T-helper 17 cell (primary cell): ENCODE data around the gene FAM184B. TPM values are rescaled to one million over a fixed set of nuclear protein-coding genes. Genes with fewer than 3 reads are reported as not detected.

Experiments used
- ATAC-seq: fragments of 150-1000 bp; cut with Tn5 transposase; 2 replicates; pipeline ENCODE4 v1.10.0; 2021; ENCODE audit warnings: mild to moderate bottlenecking, moderate library complexity
- DNase-seq, 3 donors: peaks; one replicate each; pipeline versions ENCODE4 v3.0.0 to v3.0.0-alpha.2; 2020 to 2021
- H3K9me3 ChIP-seq: one replicate; pipeline ENCODE4 v1.7.0; 2013; ENCODE audit warnings: low read length, mild to moderate bottlenecking; ENCODE audit not compliant: control insufficient read depth, poor library complexity, severe bottlenecking
- H3K27ac Mint-ChIP-seq: one replicate; pipeline ENCODE4 v1.8.0; 2022; ENCODE audit warnings: mild to moderate bottlenecking, moderate library complexity, mixed read lengths
- H3K27me3 Mint-ChIP-seq: one replicate; pipeline ENCODE4 v1.8.0; 2022; ENCODE audit warnings: mixed read lengths
- H3K36me3 Mint-ChIP-seq: one replicate; pipeline ENCODE4 v1.8.0; 2022; ENCODE audit warnings: low read depth, mixed read lengths
- H3K4me1 Mint-ChIP-seq: one replicate; pipeline ENCODE4 v1.8.0; 2022; ENCODE audit warnings: mild to moderate bottlenecking, mixed read lengths
- H3K4me3 Mint-ChIP-seq: one replicate; pipeline ENCODE4 v1.8.0; 2022; ENCODE audit warnings: mild to moderate bottlenecking, moderate library complexity, mixed read lengths
- total RNA-seq, 4 donors: library from RNA in 2 of 4; stranded (reverse) in 2 of 4; gene quantifications; one replicate each; pipeline ENCODE4 v1.2.3 and lab custom pipeline; 2022 to 2026

FAM184B gene
- total RNA-seq, 2 donors from 2014 or later = not detected

DNA sequence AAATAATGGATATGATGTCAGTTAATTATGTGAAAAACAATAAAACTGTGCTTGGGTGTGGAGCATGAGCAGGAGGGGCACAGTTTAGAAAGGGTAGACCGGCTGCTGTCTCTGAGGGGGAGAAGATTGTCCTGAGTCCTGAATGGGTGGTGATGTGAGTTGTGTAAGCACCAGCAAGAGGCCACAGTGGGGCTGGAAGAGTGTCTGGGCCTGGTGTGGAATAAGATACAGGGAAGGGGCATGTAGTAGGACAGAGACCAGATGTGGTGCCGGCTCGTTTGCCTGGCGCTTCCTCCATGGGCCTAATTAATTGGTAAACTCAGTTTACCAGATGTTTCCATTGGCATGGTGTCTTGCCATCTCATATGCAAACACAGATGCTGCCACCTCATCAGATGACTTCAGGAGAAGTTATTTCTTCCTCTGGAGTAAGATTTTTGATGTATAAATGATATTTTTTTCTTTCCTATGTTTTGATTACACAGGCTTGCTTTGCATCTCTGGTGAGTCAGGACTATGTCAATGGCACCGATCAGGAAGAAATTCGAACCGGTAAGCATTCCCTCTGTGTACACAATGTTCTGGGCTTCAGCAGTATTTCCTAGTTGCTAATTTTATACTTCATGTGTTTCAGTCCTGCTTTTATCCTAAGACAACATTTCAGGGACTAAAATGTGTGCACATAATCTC lies 161.9 kb downstream of the FAM184B start:
- H3K36me3 Mint-ChIP-seq = peaks cover 11% of the 10 kb centered on the region
- peaks cover 28% of the 10 kb centered on the region for H3K4me1 Mint-ChIP-seq
- H3K27me3 Mint-ChIP-seq = no peaks in the 10 kb centered on the region

DNA sequence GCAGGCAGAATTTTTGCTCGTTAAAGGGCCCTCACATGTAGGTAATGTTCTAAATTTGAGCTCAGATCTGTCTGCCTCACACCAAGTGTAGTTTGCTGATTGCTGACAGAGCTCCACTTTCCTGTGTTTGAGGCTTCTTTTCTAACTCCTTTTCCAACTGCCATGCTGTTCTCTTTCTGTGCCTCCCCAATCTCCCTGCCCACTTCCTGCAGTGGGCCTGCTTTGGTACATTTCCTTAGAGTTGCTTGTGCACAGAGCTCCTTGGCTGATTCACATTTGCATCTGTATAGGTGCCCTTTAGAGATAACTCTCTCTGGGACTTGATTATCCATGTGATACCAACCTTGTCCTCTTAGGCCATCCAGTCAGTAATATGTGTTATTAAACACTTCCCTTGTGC lies 162.5 kb downstream of the FAM184B start:
- Mint-ChIP-seq H3K27ac (peak overlapping the region; percentile 78), H3K4me1 (peaks cover 25% of the 10 kb centered on the region), H3K4me3 (peak overlapping the region; percentile 39), H3K27me3 (no peaks in the 10 kb centered on the region), H3K36me3 (peaks cover 5% of the 10 kb centered on the region)
- no peaks in the 10 kb centered on the region for H3K9me3 ChIP-seq
- DNase-seq = no peak
- ATAC-seq = no peak

More for the DNA sequence above, 161.9 kb downstream of the FAM184B start:
- ATAC-seq (no peak), DNase-seq (no peak)
- H3K9me3 ChIP-seq = no peaks in the 10 kb centered on the region
- Mint-ChIP-seq H3K4me3 (no peak overlapping the region), H3K27ac (peak overlapping the region; percentile 78)

DNA sequence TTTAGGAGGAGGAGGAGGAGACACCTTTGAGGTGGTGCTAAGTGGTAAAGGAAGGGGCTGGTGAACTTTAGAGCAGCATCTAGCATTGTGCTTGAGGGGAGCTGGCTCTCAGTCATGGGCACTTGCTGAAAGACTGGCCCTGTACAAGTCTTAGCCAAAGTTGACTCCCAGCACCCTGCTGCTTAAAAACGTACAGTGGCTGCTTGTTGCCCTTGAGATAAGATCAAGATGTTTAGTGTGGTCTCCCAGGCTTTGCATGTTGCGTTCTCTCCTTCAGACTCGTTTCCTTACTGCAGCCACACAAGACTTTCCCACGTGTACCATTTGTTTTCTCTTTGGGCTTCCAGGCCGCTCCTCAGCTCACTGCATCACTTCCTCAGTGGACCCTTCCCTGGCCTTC lies 165.1 kb downstream of the FAM184B start:
- peaks cover 25% of the 10 kb centered on the region for H3K4me1 Mint-ChIP-seq
- peak overlapping the region; percentile 78 for H3K27ac Mint-ChIP-seq
- no peaks in the 10 kb centered on the region for H3K9me3 ChIP-seq
- H3K36me3 Mint-ChIP-seq = peaks cover 4% of the 10 kb centered on the region
- ATAC-seq (no peak), DNase-seq (no peak)
- H3K27me3 Mint-ChIP-seq = no peaks in the 10 kb centered on the region
- H3K4me3 Mint-ChIP-seq = peak overlapping the region; percentile 84

DNA sequence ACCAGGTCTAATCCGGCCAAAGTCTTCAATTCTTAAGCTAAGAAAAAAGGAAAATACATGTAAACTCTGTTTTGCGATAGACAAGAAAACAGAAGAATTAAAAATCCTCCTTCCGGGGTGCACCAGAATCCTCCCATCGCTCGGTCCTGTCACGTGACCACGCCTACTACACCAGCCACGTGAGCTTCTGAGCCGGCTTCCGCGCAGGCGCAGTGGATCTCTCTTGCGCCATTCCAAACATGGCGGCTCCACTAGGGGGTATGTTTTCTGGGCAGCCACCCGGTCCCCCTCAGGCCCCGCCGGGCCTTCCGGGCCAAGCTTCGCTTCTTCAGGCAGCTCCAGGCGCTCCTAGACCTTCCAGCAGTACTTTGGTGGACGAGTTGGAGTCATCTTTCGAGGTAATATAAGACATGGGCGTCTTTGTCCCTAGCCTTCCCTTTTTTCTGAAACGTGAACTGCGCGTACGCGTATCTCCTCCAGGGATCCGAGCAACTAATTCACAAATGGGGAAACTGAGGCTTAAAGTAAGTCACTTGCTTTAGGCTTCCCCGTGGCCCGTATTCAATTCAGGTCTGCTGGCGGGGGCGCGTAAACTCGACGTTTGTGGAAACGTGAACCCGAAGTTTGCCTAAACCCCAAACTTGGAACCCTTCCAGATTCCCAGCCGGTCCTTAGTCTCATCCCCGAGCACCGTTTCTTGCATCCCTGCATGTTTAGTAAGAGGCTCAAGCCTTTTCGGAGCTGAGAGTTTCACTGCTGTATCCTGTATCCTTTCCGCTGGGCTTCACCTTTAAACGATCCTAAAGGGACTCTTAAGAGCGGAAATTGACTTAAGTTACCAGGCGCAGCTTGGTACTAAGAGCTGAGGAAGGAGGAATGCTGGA lies 166.8 kb downstream of the FAM184B start, which contains the start of gene MED28:
TSS of gene MED28 (plus strand) at position 226 of the 884 bp plus-strand sequence. CDS start at position 240, 14 bp downstream.
- Mint-ChIP-seq H3K27ac (peak within 1 kb of the TSS; percentile 98), H3K4me3 (peak within 1 kb of the TSS; percentile 96), H3K36me3 (peaks cover 4% of the 10 kb centered on the region), H3K4me1 (peaks cover 25% of the 10 kb centered on the region), H3K27me3 (no peaks in the 10 kb centered on the region)
- H3K9me3 ChIP-seq = no peaks in the 10 kb centered on the region
- ATAC-seq = peak; percentile 95
- peak; percentile 91 to 92 (median 91) for DNase-seq

DNA sequence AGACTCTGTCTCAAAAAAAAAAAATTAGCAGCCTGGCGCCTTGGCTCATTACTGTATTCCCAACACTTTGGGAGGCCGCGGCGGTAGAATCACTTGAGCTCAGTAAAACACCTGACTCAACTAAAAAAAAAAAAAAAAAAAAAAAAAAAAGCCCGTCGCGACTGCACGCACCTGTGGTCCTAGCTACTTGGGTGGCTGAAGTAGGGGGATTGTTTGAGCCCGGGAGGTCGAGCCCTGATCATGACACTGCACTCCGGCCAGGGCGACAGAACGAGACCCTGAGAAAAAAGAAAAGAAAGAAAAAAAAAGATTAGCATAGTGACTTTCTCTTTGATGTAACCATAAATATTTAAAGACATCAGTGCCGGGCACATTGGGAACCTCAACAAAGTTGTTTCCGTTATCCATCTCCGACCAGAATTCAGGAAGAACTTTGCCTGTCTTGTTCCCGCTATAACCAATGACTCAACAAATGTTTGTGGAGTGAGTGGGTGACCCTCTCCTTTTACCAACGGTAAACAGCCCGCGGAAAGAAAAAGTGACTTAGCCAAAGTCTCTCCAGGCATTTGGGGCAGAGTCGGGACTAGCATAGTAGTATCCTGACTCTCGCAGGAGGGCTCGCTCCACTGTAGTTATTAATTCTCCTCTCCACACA lies 167.5 kb downstream of the FAM184B start:
- H3K27ac Mint-ChIP-seq = peak overlapping the region; percentile 98

DNA sequence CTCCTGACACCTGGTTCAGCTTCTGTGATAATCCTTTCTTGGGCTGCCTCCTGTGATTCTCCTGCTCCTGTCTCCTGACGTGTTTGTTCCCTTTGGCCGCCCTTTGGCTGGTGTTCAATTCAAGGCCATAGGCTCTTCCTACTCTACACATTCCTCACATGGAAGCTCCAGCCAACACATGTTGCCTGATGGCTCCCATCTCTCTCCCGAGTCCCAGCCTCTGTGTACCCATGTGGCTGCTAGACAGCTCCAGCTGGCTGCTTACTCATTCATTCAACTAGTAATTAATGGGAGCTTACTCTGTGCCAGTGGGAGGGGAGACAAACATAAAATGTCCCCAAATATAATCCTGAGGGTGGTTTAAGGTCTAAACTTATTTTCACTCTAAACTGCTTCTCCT lies 176.2 kb downstream of the FAM184B start:
- DNase-seq (no peak), ATAC-seq (no peak)
- no peak overlapping the region for H3K4me3 Mint-ChIP-seq
- no peaks in the 10 kb centered on the region for H3K9me3 ChIP-seq
- peaks cover 9% of the 10 kb centered on the region for H3K36me3 Mint-ChIP-seq
- no peaks in the 10 kb centered on the region for H3K27me3 Mint-ChIP-seq
- H3K4me1 Mint-ChIP-seq = no peaks in the 10 kb centered on the region
- no peak overlapping the region for H3K27ac Mint-ChIP-seq

More for the DNA sequence above, 167.5 kb downstream of the FAM184B start:
- Mint-ChIP-seq H3K4me3 (peak overlapping the region; percentile 96), H3K27me3 (no peaks in the 10 kb centered on the region), H3K36me3 (no peaks in the 10 kb centered on the region), H3K4me1 (peaks cover 18% of the 10 kb centered on the region)
- DNase-seq (peak in 1 of 3 donors; percentile 13), ATAC-seq (peak; percentile 66)
- H3K9me3 ChIP-seq = no peaks in the 10 kb centered on the region

DNA sequence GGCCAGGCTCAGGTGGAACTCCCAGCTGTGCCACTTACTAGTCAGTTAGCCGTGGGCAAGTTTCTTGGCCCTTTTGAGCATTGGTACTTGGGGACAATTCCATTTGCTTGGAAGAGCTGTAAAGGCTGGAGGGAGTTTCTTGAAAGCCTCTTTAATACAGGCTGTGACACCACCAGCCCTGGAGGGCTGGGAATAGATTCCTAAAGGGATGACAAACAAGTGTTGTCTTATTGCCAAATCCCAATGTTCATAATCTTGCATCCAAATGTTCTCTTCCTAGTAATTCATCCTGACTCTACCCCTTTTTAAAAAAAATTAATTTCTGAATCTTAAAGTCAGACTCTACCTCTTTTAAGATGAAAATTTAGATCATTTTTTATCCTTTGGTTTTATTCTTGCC lies 181.6 kb downstream of the FAM184B start:
- ATAC-seq (no peak), DNase-seq (no peak)
- no peak overlapping the region for H3K4me3 Mint-ChIP-seq
- H3K27me3 Mint-ChIP-seq = no peaks in the 10 kb centered on the region
- peaks cover 2% of the 10 kb centered on the region for H3K36me3 Mint-ChIP-seq
- H3K9me3 ChIP-seq = no peaks in the 10 kb centered on the region
- peak overlapping the region; percentile 54 for H3K27ac Mint-ChIP-seq
- H3K4me1 Mint-ChIP-seq = no peaks in the 10 kb centered on the region

DNA sequence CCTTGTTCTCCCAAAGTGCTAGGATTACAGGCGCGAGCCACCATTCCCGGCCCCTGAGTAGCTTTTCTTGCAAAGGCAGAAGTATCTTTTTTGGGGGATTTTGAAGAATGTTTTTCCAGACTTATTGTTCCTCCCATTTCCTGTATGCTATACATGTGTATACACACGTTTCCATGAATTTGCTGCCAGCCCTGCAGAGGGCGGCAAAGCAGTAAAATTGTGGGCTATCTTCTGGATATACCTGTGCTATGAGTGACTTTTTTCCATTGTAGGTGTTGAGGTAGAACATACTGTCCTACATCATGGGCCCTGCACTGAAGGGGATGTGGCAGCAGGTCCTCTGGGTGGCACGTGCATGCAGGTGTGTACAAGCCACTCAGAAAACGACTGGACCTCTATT lies 183.9 kb downstream of the FAM184B start:
- ATAC-seq (no peak), DNase-seq (no peak)
- H3K27ac Mint-ChIP-seq = no peak overlapping the region
- H3K9me3 ChIP-seq = no peaks in the 10 kb centered on the region
- peaks cover 3% of the 10 kb centered on the region for H3K36me3 Mint-ChIP-seq
- H3K27me3 Mint-ChIP-seq = no peaks in the 10 kb centered on the region
- peaks cover 3% of the 10 kb centered on the region for H3K4me1 Mint-ChIP-seq
- H3K4me3 Mint-ChIP-seq = no peak overlapping the region

DNA sequence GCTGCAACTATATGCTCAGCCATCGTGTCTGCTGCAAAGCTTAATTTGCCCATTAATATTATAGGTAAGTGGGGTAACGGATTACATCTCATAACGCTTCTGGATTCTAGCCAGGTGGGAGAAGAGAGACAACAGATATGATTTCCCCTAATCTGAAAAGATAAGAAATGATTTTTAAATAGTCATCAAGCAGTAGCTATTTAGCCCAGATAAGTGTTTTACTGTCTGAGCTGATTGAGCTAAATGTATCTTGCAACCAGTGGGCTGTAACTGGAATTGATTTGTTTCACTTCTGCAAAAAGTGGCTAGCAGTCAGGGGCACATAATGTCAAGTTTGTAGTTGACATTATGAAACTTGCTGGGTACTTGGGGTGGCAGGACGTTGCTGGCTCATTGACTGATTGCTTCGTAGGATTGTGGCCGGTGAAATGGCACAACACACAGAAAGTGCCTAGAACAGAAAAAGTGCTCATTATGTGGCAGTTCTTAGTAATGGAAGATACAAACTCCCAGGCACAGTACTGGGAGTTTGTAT lies 185.9 kb downstream of the FAM184B start:
- no peak overlapping the region for H3K4me3 Mint-ChIP-seq
- no peak overlapping the region for H3K27ac Mint-ChIP-seq
- no peaks in the 10 kb centered on the region for H3K9me3 ChIP-seq
- H3K4me1 Mint-ChIP-seq = peaks cover 14% of the 10 kb centered on the region
- no peaks in the 10 kb centered on the region for H3K27me3 Mint-ChIP-seq
- ATAC-seq (peak; percentile 46), DNase-seq (no peak)
- peaks cover 8% of the 10 kb centered on the region for H3K36me3 Mint-ChIP-seq

DNA sequence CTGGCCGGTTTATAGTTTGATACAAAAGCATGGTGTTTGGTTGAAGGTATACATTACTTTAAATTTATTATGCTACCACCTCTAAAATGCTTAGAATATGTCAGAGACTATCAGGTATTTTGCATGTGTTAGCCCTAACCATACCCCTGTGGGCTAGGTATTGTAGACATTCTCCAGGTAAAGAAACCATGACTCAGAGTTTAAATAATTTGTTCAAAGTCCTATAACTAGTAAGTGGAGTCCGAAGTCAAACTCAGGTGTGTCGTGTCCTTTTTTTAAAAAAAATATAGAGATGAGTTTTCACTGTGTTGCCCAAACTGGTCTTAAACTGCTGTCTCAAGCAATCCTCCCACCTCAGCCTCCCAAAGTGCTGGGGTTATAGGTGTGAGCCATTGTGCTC lies 192.1 kb downstream of the FAM184B start:
- peaks cover 11% of the 10 kb centered on the region for H3K36me3 Mint-ChIP-seq
- H3K27me3 Mint-ChIP-seq = no peaks in the 10 kb centered on the region
- DNase-seq (no peak), ATAC-seq (no peak)
- no peak overlapping the region for H3K4me3 Mint-ChIP-seq
- H3K9me3 ChIP-seq = no peaks in the 10 kb centered on the region
- peaks cover 18% of the 10 kb centered on the region for H3K4me1 Mint-ChIP-seq
- no peak overlapping the region for H3K27ac Mint-ChIP-seq

DNA sequence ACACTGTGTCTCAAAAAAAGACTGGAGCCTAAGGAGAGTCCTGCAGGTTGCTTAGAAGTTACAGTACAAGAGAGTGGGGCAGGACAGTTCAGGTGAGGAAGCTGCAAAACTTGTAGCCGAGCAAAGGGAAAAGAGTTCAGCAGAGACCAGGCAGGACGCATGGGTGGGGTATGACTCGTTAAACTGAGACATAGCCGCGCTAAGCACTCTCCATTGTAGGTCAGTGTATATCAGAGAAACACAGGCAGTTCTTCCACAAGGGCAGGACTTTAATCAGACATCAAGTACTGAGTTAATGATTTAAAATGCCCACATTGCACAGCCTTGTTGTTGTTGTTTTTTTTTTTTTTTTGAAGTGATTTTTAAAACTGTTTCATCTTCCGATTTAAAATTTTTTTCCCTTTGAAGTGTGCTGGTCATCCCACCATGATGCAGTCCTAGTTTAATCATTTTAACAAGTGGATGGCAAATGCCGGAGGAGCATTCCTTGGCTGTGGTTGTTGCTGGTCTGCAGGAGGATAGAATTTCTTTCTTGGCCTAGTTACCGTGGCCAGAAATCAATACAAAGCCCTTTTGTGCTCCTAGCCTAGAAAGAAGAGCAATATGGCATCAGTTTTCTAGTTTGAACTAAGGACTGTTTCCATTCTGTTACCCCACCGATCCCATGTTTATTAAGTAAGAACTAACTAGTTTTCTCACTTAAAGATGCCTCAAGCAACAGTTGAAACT lies 194.2 kb downstream of the FAM184B start:
- Mint-ChIP-seq H3K4me1 (peaks cover 14% of the 10 kb centered on the region), H3K27ac (no peak overlapping the region), H3K27me3 (no peaks in the 10 kb centered on the region), H3K36me3 (peaks cover 7% of the 10 kb centered on the region), H3K4me3 (no peak overlapping the region)
- no peaks in the 10 kb centered on the region for H3K9me3 ChIP-seq
- no peak for ATAC-seq
- no peak for DNase-seq

DNA sequence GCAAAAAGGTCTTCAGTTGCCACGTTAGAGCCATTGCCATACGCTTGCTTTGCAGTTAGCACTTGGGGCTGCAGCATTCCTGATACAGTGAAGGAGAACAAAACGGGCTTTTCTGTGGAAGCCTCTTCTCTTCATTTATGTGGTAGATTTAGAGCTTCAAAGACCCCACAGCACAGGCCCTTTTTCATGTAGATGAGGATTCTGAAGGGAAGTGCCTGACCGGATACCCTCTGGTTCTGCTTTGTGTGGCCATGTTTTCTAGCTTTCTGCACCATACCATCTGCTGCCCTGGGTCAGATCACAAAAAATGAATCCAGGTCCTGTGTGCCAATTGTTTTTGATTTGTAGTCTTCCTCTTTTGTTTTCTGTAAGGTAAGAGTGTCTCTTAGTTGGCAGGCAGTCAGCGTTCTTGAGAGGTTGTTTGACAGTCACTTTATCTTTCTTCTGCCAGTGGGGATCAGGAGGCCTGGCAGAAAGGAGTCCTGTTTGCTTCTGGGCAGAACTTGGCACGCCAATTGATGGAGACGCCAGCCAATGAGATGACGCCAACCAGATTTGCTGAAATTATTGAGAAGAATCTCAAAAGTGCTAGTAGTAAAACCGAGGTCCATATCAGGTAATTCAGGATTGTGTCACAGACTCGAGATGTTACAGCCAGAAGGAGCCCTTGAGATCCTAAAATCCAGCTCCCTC lies 196.8 kb downstream of the FAM184B start:
- ATAC-seq (no peak), DNase-seq (no peak)
- Mint-ChIP-seq H3K4me3 (no peak overlapping the region), H3K27ac (peak overlapping the region; percentile 14), H3K36me3 (peaks cover 2% of the 10 kb centered on the region), H3K4me1 (peaks cover 10% of the 10 kb centered on the region), H3K27me3 (no peaks in the 10 kb centered on the region)
- H3K9me3 ChIP-seq = no peaks in the 10 kb centered on the region
